Epithelial cell of proximal tubule (primary cell): ENCODE measurements around the gene ARID1A. TPM values are rescaled to one million over a fixed set of nuclear protein-coding genes. Genes with fewer than 3 reads are reported as not detected.

Source experiments
- DNase-seq: peaks from one replicate; pipeline ENCODE4 v3.0.0-alpha.2; 2011; ENCODE audit warnings: low read depth
- H3K4me3 ChIP-seq: 2 replicates; pipeline ENCODE4 v1.5.1; 2011; ENCODE audit warnings: low read depth, mild to moderate bottlenecking, low read length
- total RNA-seq: library from RNA; depleted of rRNA; stranded (reverse); fragments of >200 nt; gene quantifications from 2 replicates; pipeline ENCODE4 v1.2.3, GENCODE V29; 2015
- TF ChIP-seq, protein P1 (sequence below): conservative IDR thresholded peaks from 2 replicates; pipeline ENCODE4 v1.5.1; 2012; ENCODE audit warnings: low read depth, mild to moderate bottlenecking, low read length

Gene ARID1A
- total RNA-seq, 1 donor from 2014 or later = 25.2 TPM

DNA sequence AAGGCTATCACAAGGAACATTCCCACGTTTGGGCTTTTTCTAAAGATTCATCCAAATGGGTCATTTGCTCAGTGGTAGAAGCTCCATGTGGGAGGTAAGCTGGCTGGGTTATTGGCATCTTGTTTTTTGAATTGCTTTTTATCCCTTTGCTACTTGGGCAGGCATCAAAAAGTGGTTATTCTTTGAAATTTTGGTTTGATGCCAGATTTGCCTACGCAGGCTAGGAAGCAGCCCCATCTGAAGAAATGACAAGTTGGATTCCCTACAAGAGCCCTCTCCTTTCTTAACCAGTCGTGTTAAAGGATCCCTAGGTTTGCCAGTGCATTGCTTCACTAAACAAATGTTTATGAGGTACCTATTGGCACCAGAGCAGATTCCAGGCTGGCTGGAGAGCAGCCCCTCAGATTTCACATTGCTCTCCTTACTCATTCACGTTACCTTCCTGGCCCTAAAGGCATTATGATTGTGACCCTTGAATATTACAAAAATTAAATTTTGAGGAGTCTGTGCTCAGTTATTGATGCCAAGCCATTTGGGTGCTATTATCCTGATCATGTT is 38.8 kb downstream of the ARID1A start:
- no peak overlapping the region for H3K4me3 ChIP-seq
- TF ChIP-seq, protein P1, sequence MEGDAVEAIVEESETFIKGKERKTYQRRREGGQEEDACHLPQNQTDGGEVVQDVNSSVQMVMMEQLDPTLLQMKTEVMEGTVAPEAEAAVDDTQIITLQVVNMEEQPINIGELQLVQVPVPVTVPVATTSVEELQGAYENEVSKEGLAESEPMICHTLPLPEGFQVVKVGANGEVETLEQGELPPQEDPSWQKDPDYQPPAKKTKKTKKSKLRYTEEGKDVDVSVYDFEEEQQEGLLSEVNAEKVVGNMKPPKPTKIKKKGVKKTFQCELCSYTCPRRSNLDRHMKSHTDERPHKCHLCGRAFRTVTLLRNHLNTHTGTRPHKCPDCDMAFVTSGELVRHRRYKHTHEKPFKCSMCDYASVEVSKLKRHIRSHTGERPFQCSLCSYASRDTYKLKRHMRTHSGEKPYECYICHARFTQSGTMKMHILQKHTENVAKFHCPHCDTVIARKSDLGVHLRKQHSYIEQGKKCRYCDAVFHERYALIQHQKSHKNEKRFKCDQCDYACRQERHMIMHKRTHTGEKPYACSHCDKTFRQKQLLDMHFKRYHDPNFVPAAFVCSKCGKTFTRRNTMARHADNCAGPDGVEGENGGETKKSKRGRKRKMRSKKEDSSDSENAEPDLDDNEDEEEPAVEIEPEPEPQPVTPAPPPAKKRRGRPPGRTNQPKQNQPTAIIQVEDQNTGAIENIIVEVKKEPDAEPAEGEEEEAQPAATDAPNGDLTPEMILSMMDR = no peak
- no peak for DNase-seq

DNA sequence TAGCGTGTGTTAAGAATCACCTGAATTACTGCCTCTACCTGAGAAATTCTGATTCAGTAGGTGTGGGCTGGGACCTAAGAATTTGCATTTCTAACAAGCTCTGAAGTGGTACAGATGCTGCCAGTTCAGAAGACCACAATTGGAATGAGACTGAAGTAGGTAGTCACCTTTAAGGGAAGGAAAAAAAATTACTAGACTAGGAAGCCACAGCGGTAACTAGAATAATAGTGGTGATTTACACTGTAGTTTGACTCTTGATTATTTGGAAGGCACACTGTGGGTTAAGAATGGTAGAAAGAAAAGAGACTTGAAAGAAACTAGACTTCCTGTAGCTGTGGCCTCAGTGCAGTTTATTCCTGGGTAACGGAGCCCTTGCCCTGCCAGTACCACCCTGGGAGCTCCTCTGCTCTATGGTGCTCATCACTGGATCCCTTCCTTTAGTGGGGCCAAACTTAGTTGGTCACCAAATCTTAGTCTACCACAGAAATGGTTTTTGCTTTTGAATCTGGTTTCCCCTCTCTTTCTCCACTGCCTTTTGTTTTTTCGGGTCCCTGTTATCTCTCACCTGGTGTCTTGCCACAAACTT is 43.6 kb downstream of the ARID1A start:
- TF ChIP-seq, protein P1 = no peak
- H3K4me3 ChIP-seq = no peak overlapping the region
- DNase-seq = no peak

DNA sequence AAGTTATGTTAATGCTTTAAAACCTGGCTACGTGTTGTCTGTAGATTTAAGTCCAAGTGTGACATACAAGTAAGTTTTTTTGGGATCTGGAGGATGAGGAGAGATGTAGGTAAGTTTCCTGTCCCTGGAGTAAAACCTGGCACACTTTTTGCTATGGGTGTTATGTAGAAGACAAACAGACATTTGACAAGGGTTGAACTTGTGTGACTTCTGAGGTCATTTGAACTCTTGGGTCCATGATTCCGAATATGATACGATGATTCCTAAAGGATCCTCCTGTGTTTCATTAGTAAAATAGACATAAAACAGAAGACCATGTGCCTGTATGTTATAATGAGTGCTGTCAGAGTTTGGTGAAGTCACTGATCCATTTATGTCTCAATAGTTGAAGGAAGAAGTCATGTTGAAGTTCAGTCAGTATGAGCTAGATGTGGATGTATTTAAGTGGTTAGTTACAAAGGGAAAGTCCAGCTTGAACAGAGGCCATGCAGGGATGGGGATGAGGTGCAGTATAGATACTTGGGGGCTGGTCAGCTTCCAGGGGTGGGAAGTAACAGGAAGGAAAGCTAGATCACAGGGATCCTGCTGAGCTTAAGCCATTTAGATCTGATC is 44.3 kb downstream of the ARID1A start:
- TF ChIP-seq, protein P1 = no peak
- H3K4me3 ChIP-seq = no peak overlapping the region
- DNase-seq = no peak

DNA sequence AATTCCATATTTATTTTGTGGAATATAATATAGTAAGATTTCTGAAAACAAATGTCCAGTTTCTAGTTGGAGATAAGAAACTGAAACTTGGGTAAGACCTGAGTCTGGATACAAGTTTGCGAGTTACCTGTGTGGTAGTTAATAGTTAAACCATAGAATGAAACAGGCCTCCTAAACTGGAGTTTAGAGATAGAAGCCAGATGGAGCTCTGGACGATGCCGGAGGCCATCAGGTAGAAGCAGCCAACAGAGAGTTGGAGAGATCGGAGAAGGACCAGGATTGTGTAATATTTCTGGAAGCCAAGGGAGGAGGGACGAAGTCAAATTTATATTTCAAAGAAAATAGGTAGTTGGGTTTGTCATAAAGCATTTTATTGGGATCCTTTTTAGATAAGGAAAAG is 45.1 kb downstream of the ARID1A start:
- TF ChIP-seq, protein P1 = no peak
- no peak for DNase-seq
- no peak overlapping the region for H3K4me3 ChIP-seq

DNA sequence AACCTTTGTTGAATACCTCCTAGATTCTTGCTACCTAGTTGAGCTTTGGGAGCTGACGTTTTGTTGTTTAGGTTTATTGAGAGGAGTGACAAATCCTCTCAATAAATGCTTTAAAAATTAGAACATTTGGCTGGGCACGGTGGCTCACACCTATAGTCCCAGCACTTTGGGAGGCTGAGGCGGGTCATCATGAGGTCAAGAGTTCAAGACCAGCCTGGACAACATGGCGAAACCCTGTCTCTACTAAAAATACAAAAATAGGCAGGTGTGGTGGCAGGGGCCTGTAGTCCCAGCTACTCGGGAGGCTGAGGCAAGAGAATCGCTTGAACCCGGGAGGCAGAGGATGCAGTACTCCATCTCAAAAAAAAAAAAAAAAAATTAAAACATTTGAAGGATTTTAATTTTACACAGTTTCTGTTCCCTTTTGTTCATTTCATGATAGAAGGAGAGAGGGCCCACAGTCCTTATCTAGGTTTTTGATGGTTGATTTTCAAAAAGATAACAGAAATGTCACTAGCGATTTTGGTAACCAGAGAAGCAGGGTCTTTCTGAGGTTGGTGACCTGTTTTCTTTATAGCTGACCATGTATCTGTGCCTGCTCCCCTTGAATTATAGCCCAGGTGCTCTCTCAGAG is 47.7 kb downstream of the ARID1A start:
- TF ChIP-seq, protein P1 = no peak
- DNase-seq = no peak
- no peak overlapping the region for H3K4me3 ChIP-seq

DNA sequence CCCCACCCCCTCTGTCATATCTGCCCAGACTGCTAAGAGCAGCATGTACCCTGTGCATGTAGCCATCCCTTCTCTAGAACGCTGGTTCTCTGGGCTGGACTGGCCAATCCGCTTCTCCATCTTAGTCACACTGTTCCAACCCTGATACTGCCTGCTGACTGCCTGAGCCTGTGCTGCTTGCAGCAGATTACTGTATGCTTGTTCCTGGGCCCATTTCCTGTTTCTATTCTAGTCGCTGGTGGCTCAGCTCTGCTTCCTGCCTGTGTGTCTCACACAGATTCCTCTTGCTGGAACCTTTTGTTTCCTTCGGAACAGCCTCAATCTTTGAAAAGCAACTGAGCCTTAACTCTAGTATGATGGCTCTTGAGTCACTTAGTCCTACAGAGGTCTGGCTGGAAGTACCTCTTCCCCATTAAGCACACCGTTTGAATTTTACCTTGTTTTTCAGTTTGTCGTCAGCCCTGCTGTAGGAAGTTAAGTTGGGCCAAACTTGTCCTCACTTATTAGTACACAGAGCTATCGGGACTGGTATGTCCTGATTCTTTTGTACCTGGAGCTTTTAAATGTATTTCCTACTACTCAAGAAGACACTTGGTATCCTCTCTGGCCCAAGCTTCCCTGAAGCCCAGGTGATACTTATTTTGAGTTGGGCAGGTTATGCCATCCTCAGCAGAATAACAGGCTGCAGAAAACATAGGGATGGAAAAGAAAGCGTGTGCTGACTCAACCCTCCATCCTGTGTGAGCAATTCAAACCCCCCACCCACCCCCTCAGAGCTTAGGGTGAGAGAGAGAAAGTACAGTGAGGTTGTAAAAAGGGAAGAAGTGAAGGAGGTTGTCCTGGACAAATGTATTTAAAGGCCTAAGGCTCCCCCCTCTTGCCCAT is 48.5 kb downstream of the ARID1A start:
- TF ChIP-seq, protein P1 = no peak
- H3K4me3 ChIP-seq = no peak overlapping the region
- DNase-seq = peak; percentile 36
